HepG2 (cell line): ENCODE results near the gene HSD17B11. TPM values are rescaled to one million over a fixed set of nuclear protein-coding genes. Genes with fewer than 3 reads are reported as not detected.

ENCODE experiments used
- ARHGAP35 ChIP-seq: sonication (generic); formaldehyde crosslinking; IDR thresholded peaks from 2 replicates; pipeline ENCODE4 v1.9.0; 2022; ENCODE audit warnings: mild to moderate bottlenecking, inconsistent platforms, moderate library complexity, missing genetic modification reagents, borderline replicate concordance
- ELF3 ChIP-seq: IDR thresholded peaks from 2 replicates; pipeline ENCODE4 v1.6.1; 2016; ENCODE audit warnings: missing genetic modification reagents, missing compliant biosample characterization
- GABPA ChIP-seq, 2 experiments: IDR thresholded peaks; 2 replicates each; pipeline ENCODE4 v1.6.1; 2011 to 2016; ENCODE audit warnings: low read depth in 2 of 2, low read length in 1 of 2, missing biosample characterization in 1 of 2, missing genetic modification characterization in 1 of 2
- MTF1 ChIP-seq: sonication (generic); formaldehyde crosslinking; IDR thresholded peaks from 2 replicates; pipeline ENCODE4 v1.5.0; 2020; ENCODE audit warnings: missing genetic modification reagents
- PTBP1 ChIP-seq: fragments of 200-400 bp; formaldehyde crosslinking; IDR thresholded peaks from 2 replicates; pipeline ENCODE4 v1.6.1; 2018; ENCODE audit warnings: low read length, low read depth; ENCODE audit not compliant: poor library complexity, severe bottlenecking
- RBM39 ChIP-seq: fragments of 200-400 bp; formaldehyde crosslinking; IDR thresholded peaks from one replicate; pipeline ENCODE4 v1.6.1; 2018; ENCODE audit warnings: antibody characterized with exemption, mild to moderate bottlenecking, low read depth, low read length; ENCODE audit not compliant: poor library complexity, severe bottlenecking
- SETDB1 ChIP-seq: sonication (generic); formaldehyde crosslinking; IDR thresholded peaks from 2 replicates; pipeline ENCODE4 v1.5.1; 2020; ENCODE audit warnings: missing genetic modification reagents, mild to moderate bottlenecking, borderline replicate concordance
- TFDP2 ChIP-seq: sonication (generic); formaldehyde crosslinking; IDR thresholded peaks from 2 replicates; pipeline ENCODE4 v1.4.0; 2020; ENCODE audit warnings: missing genetic modification reagents
- YY1 ChIP-seq: IDR thresholded peaks from 2 replicates; pipeline ENCODE4 v1.6.1; 2011; ENCODE audit warnings: low read length, low read depth, moderate library complexity, mild to moderate bottlenecking; ENCODE audit not compliant: insufficient read depth, insufficient replicate concordance
- ZBTB20 ChIP-seq: sonication (generic); formaldehyde crosslinking; IDR thresholded peaks from 2 replicates; pipeline ENCODE4 v1.8.1; 2023; ENCODE audit warnings: missing genetic modification reagents, low read depth, mild to moderate bottlenecking, borderline replicate concordance
- ZNF710 ChIP-seq: sonication (generic); formaldehyde crosslinking; IDR thresholded peaks from 2 replicates; pipeline ENCODE4 v1.5.0; 2020; ENCODE audit warnings: mild to moderate bottlenecking, missing genetic modification reagents, borderline replicate concordance
- polyA plus RNA-seq, 8 experiments: library from polyadenylated mRNA; depleted of rRNA in 3 of 8; stranded (reverse) in 7 of 8; unstranded in 1 of 8; fragments of >200 nt; fragmentation: Illumina TruSeq in 4 of 8; extraction: Trizol in 4 of 8; gene quantifications; 2 replicates each; pipeline versions ENCODE4 v1.2.1 to v1.2.3, GENCODE V29; 2011 to 2016; ENCODE audit warnings: low read depth in 4 of 8, missing spikeins in 1 of 8, mixed read lengths in 1 of 8; ENCODE audit not compliant: insufficient read depth in 1 of 8
- total RNA-seq, 5 experiments: library from RNA; depleted of rRNA; stranded (reverse); fragments of >200 nt; fragmentation: Illumina TruSeq; extraction: Trizol; gene quantifications; 2 replicates each; pipeline ENCODE4 v1.2.3, GENCODE V29; 2016; ENCODE audit warnings: low read depth in 1 of 5
- TF ChIP-seq, protein P1 (sequence below): sonication (generic); formaldehyde crosslinking; IDR thresholded peaks from 2 replicates; pipeline ENCODE4 v1.8.0; 2022; ENCODE audit warnings: mild to moderate bottlenecking, missing genetic modification reagents
- TF ChIP-seq, protein P2 (sequence below): sonication (generic); formaldehyde crosslinking; IDR thresholded peaks from 2 replicates; pipeline ENCODE4 v1.8.0; 2022; ENCODE audit warnings: missing genetic modification reagents, mild to moderate bottlenecking, inconsistent platforms, borderline replicate concordance
- TF ChIP-seq, protein P3 (sequence below): sonication (generic); formaldehyde crosslinking; conservative IDR thresholded peaks from 2 replicates; pipeline ENCODE4 v1.8.1; 2023; ENCODE audit warnings: missing genetic modification reagents

The HSD17B11 gene
- total and polyA plus RNA-seq, 2 of the 13 experiments (the other 11 are each of a cell fraction or from before 2014, with no cell fraction given), result 121 to 158 TPM

DNA sequence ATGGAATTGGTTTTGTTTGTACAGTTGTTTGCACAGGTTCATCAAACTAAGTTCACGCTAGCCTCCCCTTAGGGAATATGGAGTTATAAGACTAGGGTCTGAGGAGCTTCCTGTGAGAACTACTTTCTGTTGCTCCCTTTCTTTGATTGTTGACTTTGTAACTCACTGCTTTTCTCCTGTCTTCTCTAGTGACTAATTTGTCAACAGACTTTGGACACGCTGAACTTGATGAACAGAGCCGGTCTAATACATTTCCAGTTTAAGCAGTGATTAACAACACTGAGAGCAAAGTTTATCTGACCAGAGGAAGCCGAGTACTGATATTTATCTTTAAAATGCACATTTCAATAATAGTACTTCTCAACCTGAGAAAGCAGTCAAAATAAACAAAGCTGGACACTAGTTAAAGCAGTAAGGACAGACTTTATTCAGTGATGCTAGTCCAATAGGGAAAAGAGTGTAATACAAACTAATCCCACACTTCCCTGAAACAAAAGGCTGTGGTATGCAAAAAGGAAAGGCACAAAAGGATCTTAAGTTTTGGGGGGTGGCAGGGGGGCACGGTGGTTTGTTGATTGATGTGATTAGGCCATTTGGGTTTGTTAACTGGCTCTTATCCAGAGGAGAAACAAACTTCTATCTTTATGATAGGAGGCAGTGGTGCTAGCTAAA, 28.7 kb upstream of the HSD17B11 start (continued):
- TF ChIP-seq MTF1 (no peak), ARHGAP35 (CRISPR knock-in tag) (no peak), TFDP2 (CRISPR knock-in tag) (no peak), GABPA (IDR thresholded peaks at IDR 0.05; ENCODE audit: low read depth, low read length) (no peak), GABPA (CRISPR knock-in tag; IDR thresholded peaks at IDR 0.05; ENCODE audit: low read depth) (no peak; the same call in 1 of the 2 replicates), RBM39 (no peak), ZBTB20 (CRISPR knock-in tag) (peak; percentile 86; the same call in 1 of the 2 replicates), PTBP1 (no peak), YY1 (no peak), ZNF710 (CRISPR knock-in tag) (peak; percentile 92), SETDB1 (CRISPR knock-in tag) (no peak), ELF3 (peak; percentile 55; the same call in 1 of the 2 replicates)
- TF ChIP-seq, protein P1, sequence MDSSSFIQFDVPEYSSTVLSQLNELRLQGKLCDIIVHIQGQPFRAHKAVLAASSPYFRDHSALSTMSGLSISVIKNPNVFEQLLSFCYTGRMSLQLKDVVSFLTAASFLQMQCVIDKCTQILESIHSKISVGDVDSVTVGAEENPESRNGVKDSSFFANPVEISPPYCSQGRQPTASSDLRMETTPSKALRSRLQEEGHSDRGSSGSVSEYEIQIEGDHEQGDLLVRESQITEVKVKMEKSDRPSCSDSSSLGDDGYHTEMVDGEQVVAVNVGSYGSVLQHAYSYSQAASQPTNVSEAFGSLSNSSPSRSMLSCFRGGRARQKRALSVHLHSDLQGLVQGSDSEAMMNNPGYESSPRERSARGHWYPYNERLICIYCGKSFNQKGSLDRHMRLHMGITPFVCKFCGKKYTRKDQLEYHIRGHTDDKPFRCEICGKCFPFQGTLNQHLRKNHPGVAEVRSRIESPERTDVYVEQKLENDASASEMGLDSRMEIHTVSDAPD (CRISPR knock-in tag), result peak; percentile 14; the same call in 1 of the 2 replicates
- TF ChIP-seq, protein P2, sequence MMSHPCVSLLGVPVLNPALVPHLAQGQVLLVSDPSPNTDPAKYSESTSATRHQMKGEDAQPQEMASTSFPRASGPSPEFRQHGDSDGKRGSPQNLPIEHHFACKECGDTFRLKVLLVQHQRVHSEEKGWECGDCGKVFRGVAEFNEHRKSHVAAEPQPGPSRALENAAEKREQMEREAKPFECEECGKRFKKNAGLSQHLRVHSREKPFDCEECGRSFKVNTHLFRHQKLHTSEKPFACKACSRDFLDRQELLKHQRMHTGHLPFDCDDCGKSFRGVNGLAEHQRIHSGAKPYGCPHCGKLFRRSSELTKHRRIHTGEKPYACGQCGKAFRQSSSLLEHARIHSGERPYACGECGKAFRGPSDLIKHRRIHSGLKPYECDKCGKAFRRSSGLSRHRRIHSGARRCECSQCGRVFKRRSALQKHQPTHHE (CRISPR knock-in tag), result no peak
- TF ChIP-seq, protein P3, sequence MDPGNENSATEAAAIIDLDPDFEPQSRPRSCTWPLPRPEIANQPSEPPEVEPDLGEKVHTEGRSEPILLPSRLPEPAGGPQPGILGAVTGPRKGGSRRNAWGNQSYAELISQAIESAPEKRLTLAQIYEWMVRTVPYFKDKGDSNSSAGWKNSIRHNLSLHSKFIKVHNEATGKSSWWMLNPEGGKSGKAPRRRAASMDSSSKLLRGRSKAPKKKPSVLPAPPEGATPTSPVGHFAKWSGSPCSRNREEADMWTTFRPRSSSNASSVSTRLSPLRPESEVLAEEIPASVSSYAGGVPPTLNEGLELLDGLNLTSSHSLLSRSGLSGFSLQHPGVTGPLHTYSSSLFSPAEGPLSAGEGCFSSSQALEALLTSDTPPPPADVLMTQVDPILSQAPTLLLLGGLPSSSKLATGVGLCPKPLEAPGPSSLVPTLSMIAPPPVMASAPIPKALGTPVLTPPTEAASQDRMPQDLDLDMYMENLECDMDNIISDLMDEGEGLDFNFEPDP (CRISPR knock-in tag), result no peak
